ENCODE data around the gene SHANK2.

SHANK2 gene

GRCh38 chr11:71222318-71223080 lies 29.9 kb downstream of the SHANK2 start:
- DNase-seq (ENCODE audit: low read depth in 2 of 2) = no peak

DNA sequence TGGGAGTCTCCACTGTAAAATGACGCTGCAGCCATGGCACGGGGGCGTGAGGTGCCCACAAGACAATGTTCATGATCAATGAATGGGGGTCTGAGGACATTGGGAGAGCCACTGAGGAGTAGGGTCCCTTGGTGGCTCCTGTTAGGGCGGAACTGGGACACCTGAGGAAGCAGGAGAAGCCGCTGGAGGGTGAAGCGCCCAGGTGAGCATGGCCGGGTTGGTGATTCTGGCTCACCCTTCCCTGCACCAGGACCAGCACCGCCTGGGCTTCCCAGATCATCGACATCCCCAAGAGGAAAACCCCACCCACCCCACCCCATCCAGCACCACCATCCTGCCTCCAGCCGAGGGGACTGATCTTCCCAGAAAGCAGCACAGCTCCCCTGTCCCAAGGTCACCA lies 30.6 kb downstream of the SHANK2 start:
- no peak for DNase-seq (ENCODE audit: low read depth in 2 of 2)

DNA sequence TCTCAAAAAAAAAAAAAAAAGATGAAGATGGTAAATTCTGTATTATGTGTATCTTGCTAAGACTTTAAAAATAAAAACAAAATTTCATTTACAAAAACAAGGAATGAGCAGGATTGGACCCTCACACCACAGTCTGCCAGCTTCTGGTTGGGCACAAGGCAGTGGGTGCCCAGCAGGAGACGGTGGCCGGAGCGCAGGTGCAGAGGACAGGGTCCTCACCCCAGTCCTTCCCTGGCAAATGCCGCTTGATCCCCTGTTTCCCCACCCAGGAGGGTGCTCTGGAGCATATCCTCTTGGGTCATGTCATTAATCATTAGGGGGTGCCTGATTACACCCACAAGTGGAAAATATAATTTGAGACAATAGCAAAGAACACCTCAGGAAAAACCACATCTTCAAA lies 31.2 kb downstream of the SHANK2 start:
- no peak for DNase-seq (ENCODE audit: low read depth in 2 of 2)

DNA sequence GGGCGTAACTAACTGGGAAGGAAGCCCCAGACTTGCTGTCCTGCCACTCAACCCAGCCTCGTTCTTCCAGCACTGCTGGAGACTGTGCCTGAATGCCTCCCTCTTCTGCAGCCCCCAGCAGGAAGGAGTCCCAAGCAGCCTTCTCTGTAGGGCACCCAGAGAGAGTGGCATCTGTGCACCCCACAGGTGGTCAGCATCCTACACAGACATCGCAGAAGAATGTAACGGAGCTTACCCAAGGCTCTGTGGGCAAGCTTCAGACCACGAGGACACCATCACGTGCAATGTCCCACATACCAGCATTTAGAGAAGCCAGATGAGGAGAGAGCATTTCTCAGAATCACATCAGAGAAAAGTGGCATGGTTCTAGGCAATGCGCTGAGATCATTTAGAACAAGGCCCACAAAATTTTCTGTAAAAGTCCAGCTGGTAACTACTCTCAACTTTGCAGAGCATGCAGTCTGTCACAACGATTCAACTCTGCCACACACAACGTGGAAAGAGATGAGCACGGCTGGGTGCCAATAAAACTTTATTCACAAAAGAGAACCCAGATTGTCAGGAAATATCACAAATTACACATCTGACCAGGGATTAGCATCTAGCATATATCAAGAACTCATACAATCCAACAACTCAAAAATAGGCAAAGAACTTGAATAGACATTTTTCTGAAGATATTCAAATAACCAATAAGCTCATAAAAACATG lies 33.4 kb downstream of the SHANK2 start:
- no peak for DNase-seq (ENCODE audit: low read depth in 2 of 2)

DNA sequence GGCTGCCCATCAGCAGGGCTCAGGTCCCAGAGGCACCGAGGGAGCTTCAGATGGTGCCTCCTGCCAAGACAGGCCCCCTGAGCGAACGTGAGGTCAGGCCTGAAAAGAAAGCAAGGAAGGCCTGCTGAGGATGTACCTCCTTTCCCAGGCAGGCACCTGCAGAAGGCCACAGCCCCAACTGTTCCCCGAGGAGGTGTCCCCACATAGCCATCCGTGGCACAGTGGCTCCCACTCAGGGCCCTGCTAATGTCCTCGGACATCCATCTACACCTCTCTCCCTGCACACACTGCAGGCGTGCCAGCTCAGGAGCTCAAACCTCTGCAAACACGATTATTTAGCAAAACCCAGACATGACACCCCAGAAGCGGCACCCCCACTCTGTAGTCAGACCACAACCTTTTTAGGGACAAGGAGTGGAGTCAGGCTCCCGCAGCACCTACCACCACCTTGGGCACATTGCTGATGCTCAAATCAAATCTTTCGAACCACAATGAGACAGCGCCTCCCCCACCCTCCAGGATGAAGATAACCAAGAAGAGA lies 36.9 kb downstream of the SHANK2 start:
- DNase-seq (ENCODE audit: low read depth in 2 of 2) = no peak

DNA sequence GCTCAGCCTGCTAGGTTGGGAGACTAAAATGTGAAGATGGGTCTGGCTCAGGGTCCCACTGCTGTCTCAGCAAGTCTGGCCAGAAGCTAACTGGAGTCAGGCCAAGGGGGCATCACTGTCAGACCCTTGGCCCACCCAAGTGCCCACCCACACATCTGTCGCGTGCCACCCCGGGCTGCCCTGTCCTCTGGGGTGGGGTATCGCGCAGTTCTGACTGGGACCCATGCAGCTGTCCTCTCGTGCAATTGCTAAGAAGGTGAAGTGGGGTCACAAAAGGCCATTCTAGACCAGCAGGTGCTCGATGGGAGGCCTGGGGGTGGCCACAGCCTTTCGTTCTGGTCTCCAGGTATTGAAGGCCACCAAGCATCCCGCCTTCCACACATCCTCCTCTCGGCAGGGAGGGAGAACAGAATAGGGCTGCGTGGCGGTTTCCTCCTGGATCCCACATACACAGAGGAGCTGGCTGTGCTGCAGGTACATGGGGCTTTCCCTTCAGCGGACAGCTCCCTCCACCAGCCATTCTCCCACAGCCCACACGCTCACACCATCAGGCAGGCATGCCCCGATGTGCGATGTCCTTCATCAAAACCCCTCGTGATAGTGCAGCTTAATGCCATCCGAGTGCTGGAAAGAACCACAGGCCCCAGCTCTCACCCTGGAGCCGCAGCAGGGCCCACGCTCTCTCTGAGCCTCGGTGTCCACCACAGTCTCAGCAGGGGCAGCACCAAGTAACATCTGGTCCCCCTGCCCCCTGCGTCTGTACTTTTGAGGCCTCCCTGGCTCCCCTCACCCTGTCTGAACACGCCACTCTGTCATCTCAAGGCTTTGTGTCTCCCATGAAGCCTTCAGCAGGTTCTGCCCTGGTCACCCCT lies 37.6 kb downstream of the SHANK2 start:
- no peak for DNase-seq (ENCODE audit: low read depth in 2 of 2)

- DNase-seq (ENCODE audit: low read depth in 2 of 2) = no peak
These were observed 38.5 kb downstream of the SHANK2 start for GRCh38 chr11:71213696-71214552.

DNA sequence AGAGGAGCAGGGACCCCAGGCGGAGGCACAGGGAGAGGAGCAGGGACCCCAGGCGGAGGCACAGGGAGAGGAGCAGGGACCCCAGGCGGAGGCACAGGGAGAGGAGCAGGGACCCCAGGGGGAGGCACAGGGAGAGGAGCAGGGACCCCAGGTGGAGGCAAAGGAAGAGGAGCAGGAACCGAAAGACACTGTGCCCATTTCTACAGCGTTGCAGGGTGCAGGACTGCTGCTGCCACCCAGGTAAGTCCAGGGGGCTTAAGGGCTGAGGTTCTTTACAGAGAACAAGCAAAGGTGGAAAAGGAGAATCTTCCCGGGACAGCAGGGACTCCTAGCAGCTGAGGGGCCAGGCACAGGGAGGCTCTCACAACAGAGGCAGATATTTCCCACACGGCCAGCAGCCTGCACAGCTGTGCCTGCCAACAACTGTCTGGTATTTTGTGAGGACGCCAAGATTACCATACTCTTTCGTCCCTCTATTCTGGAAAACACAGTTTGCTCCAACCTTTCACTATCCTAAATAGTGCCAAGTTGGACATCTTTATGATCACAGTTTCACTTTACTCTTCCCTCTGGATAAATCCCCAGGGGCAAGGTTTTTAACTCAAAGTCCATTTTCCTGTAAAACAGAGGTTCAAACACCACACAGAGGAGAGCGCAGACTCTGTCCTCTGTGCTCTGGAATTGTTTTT lies 39.4 kb downstream of the SHANK2 start:
- DNase-seq (ENCODE audit: low read depth in 2 of 2) = no peak

GRCh38 chr11:71211631-71212030 lies 40.7 kb downstream of the SHANK2 start:
- no peak for DNase-seq (ENCODE audit: low read depth in 2 of 2)

DNA sequence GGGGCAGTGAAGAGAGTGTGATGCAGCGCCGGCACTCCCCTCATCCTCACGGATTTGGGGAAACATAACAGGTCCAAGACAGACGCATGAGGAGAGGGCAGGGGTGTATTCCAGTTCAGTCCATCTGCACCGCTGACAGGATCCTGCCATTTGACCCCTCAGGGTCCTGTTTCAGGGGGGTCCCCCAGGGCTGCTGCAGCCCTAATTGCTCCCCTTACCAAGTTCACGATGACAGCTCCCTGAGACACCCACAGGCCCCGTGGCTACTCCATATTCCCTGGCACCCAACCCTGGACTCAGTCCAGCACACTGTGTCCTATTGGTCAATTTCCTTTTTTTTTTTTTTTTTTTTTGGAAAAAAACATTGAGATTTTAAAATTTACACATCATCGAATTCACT lies 41.5 kb downstream of the SHANK2 start:
- DNase-seq (ENCODE audit: low read depth in 2 of 2) = no peak

DNA sequence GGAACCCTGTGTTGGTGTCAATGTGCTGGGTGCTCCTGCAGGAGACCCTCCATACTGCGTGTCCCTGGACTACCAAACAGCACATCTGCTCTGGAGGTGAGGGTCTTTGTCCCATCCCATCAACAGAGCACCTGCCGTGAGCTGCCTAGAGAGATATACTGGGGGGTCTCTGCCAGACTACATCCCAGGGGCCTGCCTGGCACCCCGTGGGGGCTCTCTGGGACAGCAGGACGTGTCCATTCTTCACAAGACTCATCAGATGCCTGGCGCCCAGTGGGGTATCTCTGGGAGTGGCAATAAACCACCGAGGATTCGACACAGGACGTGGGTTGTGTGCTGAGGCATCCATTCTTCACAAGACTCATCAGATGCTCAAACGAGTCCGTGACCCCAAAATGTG lies 42.7 kb downstream of the SHANK2 start:
- no peak for DNase-seq (ENCODE audit: low read depth in 2 of 2)

DNA sequence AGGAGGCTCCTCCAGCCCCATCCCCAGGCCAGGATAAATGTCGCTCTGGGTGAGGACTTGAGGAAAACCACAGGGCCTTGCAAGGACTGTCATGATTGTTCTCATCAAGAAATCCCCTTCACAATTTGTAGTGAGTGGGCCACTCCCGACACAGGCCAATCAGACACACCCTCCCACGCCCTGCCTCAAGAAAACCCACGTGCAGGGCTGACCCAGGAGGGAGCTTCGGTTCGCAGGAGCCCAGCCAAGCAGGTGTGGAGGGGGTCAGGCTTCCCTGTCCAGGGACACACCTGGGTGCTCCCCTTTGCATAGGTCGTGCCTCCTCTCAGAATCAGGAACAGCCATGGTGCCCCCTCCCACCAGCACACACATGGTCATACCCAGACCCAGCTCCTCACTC lies 43.2 kb downstream of the SHANK2 start:
- no peak for DNase-seq (ENCODE audit: low read depth in 2 of 2)

GRCh38 chr11:71208011-71208774 lies 44.2 kb downstream of the SHANK2 start:
- no peak for DNase-seq (ENCODE audit: low read depth in 2 of 2)

DNA sequence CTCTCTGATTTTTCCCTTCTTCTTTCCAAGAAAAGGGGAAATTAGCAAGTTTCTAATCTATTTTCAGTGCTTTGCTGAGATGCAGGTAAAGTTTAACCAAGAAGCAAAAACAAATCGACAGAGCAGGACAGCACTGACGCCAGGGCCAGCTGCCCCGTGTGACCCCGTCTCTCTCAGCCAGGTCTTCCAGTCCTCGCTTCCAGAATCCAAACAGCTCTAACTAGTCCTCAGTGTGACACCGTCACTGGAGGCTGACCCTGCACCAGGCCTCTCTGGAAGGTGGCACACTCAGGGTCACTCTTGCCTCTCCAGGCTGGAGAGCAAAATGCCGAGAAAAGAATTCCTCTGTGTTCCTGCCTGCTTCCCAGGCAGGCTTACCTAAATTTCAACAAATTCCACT lies 44.8 kb downstream of the SHANK2 start:
- DNase-seq (ENCODE audit: low read depth in 2 of 2) = no peak

- no peak for DNase-seq (ENCODE audit: low read depth in 2 of 2)
These were observed 46.2 kb downstream of the SHANK2 start for GRCh38 chr11:71206186-71206585.

- no peak for DNase-seq (ENCODE audit: low read depth in 2 of 2)
These were observed 47.4 kb downstream of the SHANK2 start for GRCh38 chr11:71204748-71205664.

GRCh38 chr11:71204294-71204693 lies 48.1 kb downstream of the SHANK2 start:
- DNase-seq (ENCODE audit: low read depth in 2 of 2) = no peak

GRCh38 chr11:71203681-71204080 lies 48.7 kb downstream of the SHANK2 start:
- DNase-seq (ENCODE audit: low read depth in 2 of 2) = no peak

- DNase-seq (ENCODE audit: low read depth in 2 of 2) = no peak
These were observed 49.4 kb downstream of the SHANK2 start for GRCh38 chr11:71202966-71203365.
